ENCODE measurements around the gene GCK. TPM values are rescaled to one million over a fixed set of nuclear protein-coding genes. Genes with fewer than 3 reads are reported as not detected.
A peak's percentile ranks its signal among the peaks of the same experiment; 100 is the strongest.

GCK gene
- total RNA-seq, 1 donor from 2014 or later: not detected

DNA sequence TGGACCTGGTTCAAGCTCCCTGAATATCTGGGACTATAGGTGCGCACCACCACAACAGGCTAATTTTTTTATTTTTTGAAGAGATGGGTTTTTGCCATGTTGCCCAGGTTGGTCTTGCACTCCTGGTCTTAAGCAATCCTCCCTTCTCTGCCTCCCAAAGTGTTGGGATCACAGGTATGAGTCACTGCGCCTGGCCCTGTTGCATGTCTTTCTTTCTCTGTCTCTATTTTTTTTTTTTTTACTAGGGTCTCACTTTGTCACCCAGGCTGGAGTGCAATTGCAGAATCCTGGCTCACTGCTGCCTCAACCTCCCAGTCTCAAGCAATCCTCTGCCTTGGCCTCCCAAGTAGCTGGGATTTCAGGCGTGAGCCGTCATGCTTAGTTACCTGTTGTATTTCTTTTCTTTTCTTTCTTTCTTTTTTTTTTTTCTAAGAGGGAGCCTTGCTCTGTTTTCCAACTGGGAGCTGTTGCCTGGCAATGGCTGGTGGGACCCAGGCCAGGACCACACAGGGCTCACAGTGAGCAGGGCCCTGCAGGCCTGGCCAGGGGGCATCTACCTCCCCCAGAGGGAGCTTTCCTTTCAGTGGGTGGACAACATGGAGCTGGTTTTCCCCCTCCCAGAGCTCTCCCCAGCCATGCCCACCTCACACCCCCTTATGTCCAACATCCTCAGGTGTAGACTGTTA lies 54.2 kb downstream of the GCK start:
- Mint-ChIP-seq H3K9me3 (ENCODE audit: unreplicated experiment) (no peaks in the 10 kb centered on the region), H3K4me3 (ENCODE audit: unreplicated experiment) (no peak overlapping the region), H3K36me3 (ENCODE audit: unreplicated experiment) (no peaks in the 10 kb centered on the region), H3K27ac (ENCODE audit: unreplicated experiment) (no peak overlapping the region), H3K4me1 (ENCODE audit: unreplicated experiment) (peaks cover 4% of the 10 kb centered on the region), H3K27me3 (ENCODE audit: unreplicated experiment) (peaks cover 6% of the 10 kb centered on the region)
- TF ChIP-seq, protein P1, sequence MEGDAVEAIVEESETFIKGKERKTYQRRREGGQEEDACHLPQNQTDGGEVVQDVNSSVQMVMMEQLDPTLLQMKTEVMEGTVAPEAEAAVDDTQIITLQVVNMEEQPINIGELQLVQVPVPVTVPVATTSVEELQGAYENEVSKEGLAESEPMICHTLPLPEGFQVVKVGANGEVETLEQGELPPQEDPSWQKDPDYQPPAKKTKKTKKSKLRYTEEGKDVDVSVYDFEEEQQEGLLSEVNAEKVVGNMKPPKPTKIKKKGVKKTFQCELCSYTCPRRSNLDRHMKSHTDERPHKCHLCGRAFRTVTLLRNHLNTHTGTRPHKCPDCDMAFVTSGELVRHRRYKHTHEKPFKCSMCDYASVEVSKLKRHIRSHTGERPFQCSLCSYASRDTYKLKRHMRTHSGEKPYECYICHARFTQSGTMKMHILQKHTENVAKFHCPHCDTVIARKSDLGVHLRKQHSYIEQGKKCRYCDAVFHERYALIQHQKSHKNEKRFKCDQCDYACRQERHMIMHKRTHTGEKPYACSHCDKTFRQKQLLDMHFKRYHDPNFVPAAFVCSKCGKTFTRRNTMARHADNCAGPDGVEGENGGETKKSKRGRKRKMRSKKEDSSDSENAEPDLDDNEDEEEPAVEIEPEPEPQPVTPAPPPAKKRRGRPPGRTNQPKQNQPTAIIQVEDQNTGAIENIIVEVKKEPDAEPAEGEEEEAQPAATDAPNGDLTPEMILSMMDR (IDR thresholded peaks at IDR 0.05): no peak
- DNase-seq (ENCODE audit: extremely low spot score, unreplicated experiment): no peak

DNA sequence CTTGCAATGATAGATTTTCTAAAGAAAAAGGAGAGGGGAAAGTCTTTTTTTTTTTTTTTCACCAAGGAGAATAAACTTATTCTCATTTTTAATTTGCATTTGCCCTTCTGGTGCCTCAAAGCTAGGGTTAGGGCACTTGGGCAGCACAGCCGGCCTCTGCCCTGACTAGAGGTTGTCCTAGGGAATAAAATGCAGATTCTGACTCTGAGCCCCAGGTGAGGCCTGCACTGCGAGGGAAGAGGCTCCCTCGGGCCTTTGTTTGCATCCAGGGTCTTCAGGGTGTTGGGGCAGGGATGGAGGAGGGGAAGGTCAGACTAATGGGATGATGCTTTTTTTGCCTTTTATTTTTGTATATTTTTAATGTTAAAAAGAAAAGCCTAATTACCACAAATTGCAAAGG lies 55.9 kb downstream of the GCK start:
- H3K4me3 Mint-ChIP-seq (ENCODE audit: unreplicated experiment): no peak overlapping the region
- H3K9me3 Mint-ChIP-seq (ENCODE audit: unreplicated experiment): no peaks in the 10 kb centered on the region
- no peak for DNase-seq (ENCODE audit: extremely low spot score, unreplicated experiment)
- TF ChIP-seq, protein P1 (IDR thresholded peaks at IDR 0.05): no peak
- H3K4me1 Mint-ChIP-seq (ENCODE audit: unreplicated experiment): peaks cover 4% of the 10 kb centered on the region
- no peaks in the 10 kb centered on the region for H3K36me3 Mint-ChIP-seq (ENCODE audit: unreplicated experiment)
- no peak overlapping the region for H3K27ac Mint-ChIP-seq (ENCODE audit: unreplicated experiment)
- peaks cover 6% of the 10 kb centered on the region for H3K27me3 Mint-ChIP-seq (ENCODE audit: unreplicated experiment)

DNA sequence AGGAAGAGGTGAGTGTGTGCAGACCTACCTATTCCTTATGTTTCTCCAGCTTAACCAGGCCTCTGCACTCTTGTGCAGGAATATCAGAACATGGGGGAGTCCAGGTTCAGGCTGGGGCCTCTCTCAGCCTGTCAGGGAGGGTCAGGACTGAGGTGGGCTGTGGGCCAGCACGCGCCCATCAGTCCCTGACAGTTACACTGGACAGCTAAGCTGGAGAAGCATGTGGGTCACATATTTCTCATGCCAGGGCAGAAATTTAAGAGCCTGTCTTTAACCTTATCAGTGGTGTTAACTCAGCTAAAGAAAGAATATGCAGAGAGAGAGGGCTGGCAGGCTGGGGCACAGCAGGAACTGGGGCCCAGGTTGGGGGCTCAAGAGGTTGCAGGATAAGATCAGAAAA lies 57.2 kb downstream of the GCK start:
- peaks cover 8% of the 10 kb centered on the region for H3K9me3 Mint-ChIP-seq (ENCODE audit: unreplicated experiment)
- TF ChIP-seq, protein P1 (IDR thresholded peaks at IDR 0.05): no peak
- H3K4me3 Mint-ChIP-seq (ENCODE audit: unreplicated experiment): no peak overlapping the region
- DNase-seq (ENCODE audit: extremely low spot score, unreplicated experiment): no peak
- peaks cover 3% of the 10 kb centered on the region for H3K27me3 Mint-ChIP-seq (ENCODE audit: unreplicated experiment)
- no peak overlapping the region for H3K27ac Mint-ChIP-seq (ENCODE audit: unreplicated experiment)
- H3K4me1 Mint-ChIP-seq (ENCODE audit: unreplicated experiment): peaks cover 4% of the 10 kb centered on the region
- peaks cover 3% of the 10 kb centered on the region for H3K36me3 Mint-ChIP-seq (ENCODE audit: unreplicated experiment)

DNA sequence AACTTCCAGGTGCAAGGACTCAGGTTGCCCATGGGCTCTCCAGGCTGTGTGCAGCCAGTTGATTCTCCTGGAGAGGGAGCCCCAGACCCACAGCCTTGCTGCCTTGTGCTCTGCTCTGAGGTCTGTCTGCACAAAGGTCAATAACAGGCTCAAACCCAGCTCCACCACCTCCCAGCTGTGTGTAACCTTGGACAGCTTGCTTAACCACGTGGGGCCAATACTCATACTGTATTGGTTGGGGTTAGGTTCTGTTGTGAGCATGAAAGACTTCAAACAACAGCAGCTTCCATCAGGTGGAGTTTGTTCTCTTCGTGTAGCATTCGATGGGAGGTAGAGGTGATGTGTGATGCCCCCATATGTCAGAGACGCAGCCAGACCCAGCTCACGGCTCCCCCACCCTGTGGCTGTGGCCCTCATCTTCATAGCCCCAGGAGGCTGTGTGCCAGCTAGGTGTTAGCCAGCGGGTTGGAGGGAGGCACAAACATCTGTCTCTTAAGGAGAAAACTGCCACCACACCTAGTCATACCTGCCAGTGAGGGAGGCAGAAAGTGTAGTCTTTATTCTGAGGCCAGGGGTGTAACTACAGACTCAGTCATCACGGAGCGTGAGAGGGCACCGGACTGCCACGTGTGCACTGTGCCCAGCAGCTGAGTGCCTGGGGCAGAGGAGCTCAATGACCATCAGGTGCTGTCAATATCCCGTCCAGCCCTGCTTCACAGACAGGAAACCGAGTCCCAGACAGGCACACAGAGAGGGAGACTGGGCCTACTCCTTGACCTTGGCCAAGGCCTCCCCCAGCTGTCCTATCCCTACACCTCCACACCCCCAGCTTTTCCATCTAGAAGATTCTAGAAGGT lies 57.8 kb downstream of the GCK start:
- no peak for DNase-seq (ENCODE audit: extremely low spot score, unreplicated experiment)
- H3K36me3 Mint-ChIP-seq (ENCODE audit: unreplicated experiment): peaks cover 3% of the 10 kb centered on the region
- no peak overlapping the region for H3K27ac Mint-ChIP-seq (ENCODE audit: unreplicated experiment)
- H3K9me3 Mint-ChIP-seq (ENCODE audit: unreplicated experiment): peaks cover 12% of the 10 kb centered on the region
- TF ChIP-seq, protein P1 (IDR thresholded peaks at IDR 0.05): peak; percentile 20
- peaks cover 3% of the 10 kb centered on the region for H3K27me3 Mint-ChIP-seq (ENCODE audit: unreplicated experiment)
- peaks cover 4% of the 10 kb centered on the region for H3K4me1 Mint-ChIP-seq (ENCODE audit: unreplicated experiment)
- no peak overlapping the region for H3K4me3 Mint-ChIP-seq (ENCODE audit: unreplicated experiment)
